Adrenal gland (tissue), 5 donors: ENCODE results near the gene RNF220.

Experiments
- POLR2A ChIP-seq, 2 donors: fragments of 450-650 bp; IDR thresholded peaks; one replicate each; pipeline ENCODE4 v1.6.1; 2017; ENCODE audit warnings: antibody characterized with exemption in 2 of 2, mild to moderate bottlenecking in 2 of 2, moderate library complexity in 1 of 2
- TF ChIP-seq, protein P1 (sequence below), 6 experiments: fragments of 450-650 bp in 4 of 6; fragments of 200-600 bp in 2 of 6; sonication (generic) in 1 of 6; IDR thresholded peaks; 1 replicate in 5 of 6; 2 replicates in 1 of 6; pipeline versions ENCODE4 v1.5.1 to v1.8.0; 2016 to 2021; ENCODE audit warnings: antibody characterized with exemption in 6 of 6, mild to moderate bottlenecking in 2 of 6, moderate library complexity in 1 of 6
- donor health status: DM: no; HTN: no; CAD: no.

DNA sequence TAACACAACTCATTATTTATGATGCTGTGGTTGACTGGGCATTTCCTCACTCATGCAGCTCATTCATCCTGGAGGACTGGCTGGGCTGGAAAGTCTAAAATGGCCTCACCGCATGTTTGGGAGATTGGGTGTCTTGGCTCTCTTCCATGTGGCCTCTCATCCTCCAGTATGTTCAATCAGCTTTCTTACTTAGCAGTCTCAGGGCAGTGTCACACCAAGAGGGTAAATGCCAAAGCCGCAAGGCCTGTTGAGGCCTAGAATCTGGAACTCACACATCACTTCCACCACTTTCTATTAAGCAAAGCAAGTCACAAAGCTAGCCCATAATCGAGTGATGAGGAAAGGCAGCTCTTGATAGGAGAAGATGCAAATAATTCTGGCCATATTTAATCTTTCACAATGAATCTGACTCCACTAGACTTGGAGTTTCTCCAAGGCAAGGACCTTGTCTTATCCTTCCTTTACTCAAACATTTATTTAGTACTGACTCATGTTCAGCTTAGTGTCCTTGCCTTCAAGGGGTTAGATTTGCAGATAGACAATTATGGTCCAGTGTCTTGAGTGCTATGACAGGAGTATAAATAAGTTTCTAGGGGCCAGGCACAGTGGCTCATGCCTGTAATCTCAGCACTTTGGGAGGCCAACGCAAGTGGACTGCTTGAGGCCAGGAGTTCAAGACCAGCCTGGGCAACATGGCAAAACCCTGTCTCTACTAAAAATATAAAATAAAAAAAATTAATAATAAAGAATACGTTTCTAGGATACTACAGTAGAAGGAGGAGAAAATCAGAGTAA is 224.1 kb downstream of the RNF220 start:
- TF ChIP-seq, protein P1, sequence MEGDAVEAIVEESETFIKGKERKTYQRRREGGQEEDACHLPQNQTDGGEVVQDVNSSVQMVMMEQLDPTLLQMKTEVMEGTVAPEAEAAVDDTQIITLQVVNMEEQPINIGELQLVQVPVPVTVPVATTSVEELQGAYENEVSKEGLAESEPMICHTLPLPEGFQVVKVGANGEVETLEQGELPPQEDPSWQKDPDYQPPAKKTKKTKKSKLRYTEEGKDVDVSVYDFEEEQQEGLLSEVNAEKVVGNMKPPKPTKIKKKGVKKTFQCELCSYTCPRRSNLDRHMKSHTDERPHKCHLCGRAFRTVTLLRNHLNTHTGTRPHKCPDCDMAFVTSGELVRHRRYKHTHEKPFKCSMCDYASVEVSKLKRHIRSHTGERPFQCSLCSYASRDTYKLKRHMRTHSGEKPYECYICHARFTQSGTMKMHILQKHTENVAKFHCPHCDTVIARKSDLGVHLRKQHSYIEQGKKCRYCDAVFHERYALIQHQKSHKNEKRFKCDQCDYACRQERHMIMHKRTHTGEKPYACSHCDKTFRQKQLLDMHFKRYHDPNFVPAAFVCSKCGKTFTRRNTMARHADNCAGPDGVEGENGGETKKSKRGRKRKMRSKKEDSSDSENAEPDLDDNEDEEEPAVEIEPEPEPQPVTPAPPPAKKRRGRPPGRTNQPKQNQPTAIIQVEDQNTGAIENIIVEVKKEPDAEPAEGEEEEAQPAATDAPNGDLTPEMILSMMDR (IDR thresholded peaks at IDR 0.05), result no peak
- no peak for TF ChIP-seq POLR2A (IDR thresholded peaks at IDR 0.05)
